GM18858 (cell line): ENCODE measurements around the gene CAMK1G.

ENCODE experiments used
- ATAC-seq: cut with Tn5 transposase; IDR thresholded peaks from one replicate; pipeline ENCODE4 v1.9.1; 2021; ENCODE audit not compliant: unreplicated experiment

Gene CAMK1G

GRCh38 chr1:209564849-209565248, 18.7 kb upstream of the CAMK1G start:
- ATAC-seq: no peak

- ATAC-seq: no peak
Measured at GRCh38 chr1:209565759-209566678, 17.5 kb upstream of the CAMK1G start.

- ATAC-seq: no peak
Measured at GRCh38 chr1:209567698-209568175, 15.8 kb upstream of the CAMK1G start.

DNA sequence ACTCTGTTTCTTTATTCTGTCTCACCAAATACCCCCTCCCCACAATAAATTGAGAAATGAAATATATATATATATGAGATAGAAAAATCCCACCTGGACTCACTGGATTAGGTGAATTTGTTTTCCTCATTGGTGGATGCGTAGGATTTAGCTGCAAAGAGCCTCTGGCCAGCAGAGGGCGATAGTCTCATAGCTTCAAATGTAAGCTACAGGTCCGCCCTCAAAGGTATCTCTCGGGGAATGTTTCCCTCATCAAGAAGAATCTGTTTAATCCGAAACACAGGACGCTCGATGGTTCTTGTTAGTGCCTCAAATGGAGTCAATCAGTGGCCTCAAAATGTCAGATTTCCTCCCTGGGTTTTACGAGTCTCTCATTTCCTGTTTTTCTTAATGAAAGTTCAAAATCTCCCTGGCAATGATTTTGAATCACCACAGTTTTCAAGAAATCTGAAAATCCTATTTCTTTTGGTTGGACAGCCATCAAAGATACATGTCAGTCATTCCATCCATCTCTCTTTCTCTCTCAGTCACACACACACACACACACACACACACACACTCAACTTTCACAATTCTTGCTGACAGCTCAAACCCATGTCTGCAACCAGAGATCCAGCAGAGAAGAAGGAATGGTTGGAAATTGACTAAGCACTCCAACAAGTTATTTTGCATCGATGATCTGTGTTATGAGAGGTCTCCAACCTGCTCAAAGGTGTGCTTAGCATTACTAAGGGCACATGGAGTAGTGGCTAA, 13.9 kb upstream of the CAMK1G start:
- no peak for ATAC-seq

DNA sequence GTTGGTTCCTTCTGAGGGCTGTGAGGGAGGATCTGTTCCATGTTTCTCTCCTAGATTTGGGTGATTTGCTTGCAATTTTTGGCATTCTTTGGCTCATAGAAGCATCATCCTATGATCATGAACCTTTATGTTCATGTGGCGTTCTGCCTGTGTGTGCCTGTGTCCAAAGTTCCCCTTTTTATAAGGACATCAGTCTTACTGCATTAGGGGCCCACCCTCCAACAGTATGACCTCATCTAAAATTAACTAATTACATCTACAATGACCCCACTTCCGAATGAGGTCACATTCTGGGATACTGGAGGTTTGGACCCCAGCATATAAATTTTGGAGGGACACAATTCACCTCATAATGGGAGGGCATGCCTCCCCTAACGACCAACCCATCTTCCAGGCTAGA, 12.8 kb upstream of the CAMK1G start:
- ATAC-seq: no peak

DNA sequence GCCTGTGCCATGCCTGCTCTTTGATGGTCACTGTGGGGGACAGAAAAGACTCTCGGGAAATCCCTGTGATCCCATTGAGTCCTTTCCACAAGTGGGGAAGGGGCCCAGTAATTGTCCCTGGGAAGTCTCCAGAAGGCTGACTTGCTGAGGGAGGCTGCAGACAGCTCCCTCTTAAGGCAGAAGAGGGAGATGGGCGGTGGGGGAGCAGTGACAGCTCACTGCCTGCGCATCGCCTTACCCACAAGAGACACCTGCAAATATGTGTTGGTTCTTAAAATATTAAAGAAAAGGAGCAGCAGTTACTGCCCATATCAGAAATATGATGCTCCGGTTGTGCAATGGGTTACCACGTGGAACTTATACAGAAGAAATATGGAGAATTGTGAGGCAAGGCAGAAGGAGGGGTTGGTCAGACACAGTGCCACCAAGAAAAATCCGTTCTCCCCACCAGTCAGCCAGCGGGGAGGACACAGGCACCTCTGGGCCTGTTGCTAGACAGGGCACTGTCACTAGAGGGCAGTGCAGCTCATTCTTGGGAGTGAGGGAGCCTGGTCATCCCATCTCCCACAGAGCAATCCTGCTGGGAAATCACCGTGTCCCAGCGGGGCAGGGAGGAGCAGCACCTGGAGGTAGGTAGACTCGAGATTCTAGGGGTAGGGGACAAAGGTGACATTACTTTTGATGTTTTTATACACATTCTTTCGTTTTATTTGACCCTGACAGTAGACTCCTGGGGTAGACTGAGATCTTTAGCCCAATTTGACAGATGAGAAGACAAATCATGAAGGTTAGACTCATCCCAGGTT, 6.9 kb upstream of the CAMK1G start:
- peak; percentile 73 for ATAC-seq

DNA sequence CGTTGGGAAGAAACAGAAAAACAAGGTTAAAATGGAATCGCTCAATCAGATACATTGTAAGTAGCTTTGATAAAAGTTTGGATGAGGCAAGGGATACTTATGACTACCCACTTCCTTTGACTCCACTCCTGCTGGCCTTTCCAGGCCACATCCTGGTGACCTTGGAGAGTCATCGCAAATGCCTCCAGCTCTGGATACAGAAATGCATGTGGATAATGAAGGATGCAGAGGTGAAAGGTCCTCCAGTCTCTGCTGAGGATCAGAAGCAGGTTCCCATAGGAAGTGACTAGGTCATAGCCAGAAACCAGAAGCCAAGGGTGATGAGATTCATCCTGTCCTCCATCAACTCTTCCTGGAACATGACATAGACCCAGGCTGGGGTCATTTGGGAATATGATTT, 6.2 kb upstream of the CAMK1G start:
- no peak for ATAC-seq

DNA sequence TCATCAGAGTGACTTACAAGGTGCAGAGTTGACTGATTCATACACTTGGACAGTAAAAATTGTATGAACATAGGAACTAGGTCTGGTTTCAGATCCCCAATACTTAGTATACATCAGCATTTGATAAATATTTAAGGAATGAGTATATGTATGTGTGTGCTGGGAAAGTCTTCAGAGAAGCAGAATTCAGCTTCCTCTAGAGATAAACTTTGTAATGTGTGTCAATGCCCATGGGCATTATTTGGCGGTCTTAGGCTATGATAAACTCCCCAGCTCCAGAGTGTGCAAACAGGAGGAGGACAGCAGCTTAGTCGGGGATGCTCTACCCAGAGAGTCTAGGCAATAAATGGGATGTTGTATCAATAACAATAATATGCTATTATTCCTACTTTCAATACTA, 2.9 kb upstream of the CAMK1G start:
- no peak for ATAC-seq

DNA sequence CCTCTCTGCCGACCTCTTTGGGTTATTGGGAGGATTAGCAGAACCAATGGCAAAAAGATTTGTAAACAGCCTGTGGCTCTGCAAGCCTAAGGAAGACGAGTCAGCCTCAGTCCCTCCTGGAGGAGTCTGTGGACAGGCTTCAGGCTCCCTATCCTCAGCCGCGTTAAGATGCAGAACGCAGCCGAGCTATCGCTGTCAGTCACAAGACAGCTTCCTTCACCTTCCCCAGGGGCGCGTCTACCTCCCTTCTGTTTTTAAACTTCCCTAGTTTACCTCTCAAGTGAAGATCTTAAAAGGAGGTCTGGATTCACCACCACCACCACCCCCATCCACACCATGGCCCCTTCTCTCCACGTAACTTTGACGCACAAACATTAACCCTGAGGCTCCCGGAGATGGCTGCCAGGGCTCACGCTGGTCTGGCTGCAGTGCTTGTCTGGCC, 738 bp downstream of the CAMK1G start:
- no peak for ATAC-seq

- no peak for ATAC-seq
Measured at GRCh38 chr1:209585197-209585596, 1.7 kb downstream of the CAMK1G start.

DNA sequence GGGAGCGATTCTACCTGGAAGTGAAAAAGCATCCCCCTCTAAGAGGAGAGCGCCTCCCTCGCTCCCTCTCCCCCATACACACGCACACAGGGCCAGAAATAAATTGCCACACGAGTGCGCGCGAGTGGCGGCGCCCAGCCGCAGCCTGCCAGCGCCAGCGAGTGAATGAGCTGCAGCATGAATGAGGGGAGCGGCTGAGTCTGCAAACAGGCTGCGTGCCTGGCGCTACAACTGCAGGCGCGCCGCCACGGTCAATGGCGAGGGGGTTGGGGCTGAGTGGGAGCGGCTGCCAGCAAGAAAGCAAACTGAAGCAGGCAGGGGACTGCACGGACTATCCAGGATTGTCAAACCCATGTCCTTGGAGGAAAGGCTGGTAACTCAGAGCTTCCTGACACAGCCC, 2.2 kb downstream of the CAMK1G start:
- ATAC-seq: no peak

- no peak for ATAC-seq
Measured at GRCh38 chr1:209586221-209586740, 2.8 kb downstream of the CAMK1G start.

GRCh38 chr1:209587789-209588188, 4.3 kb downstream of the CAMK1G start:
- no peak for ATAC-seq

- no peak for ATAC-seq
Measured at GRCh38 chr1:209589440-209589839, 5.9 kb downstream of the CAMK1G start.

DNA sequence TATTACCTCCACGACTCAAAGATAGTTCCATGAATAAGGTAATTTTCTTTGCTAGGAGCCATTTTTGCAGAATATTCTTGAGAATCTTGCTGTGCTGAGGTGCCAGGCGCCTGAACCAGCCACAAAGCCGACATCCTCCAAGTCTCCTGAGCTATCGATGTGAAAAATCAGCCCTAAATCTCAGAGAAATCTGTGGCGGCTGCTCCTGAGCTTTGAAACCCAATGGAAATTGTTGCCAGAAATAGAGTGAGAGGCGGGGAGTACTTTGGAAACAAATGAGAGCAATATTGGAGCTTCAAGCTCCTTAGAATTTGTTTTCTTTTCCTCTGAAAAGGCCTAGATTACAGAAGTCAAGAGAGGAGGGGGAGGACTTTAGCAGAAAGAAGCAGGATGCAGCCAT, 6.3 kb downstream of the CAMK1G start:
- no peak for ATAC-seq

- no peak for ATAC-seq
Measured at GRCh38 chr1:209590405-209590804, 6.9 kb downstream of the CAMK1G start.

DNA sequence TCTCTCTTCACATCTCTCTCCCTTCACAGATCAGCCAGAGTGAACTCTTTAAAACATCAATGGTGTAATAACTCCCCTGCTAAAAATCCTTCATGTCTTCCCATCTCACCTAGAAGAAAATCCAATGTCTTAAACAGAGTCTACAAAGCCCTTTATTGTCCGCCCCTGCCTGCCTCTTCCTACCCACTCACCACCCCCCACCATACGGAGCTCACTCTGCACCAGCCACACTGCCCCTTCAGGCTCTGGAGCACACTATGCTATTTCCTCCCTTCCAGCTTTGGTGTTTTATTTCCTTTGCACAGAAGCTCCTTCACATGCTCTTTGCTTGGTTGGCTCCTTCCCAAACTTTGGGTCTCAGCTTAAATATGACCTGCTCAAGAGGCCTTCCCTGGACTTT, 10.2 kb downstream of the CAMK1G start:
- ATAC-seq: no peak

DNA sequence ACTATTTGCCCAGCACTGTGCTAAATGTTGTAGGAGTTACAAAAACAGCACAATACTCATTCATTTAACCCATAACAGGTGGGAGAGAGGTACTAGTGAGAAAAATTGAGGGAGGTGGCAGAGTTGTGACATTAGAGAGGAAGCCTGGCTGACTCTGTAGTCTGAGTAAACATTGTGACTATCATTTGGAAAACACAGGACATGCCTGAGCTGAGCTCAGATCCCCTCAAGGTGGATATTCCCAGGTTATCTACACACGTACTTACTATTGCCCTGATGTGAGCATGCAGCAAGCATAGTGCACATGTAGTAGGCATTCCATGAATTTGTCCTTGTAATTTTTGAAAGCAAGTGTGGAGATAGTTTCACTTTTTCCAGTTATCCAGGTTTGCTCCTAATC, 10.9 kb downstream of the CAMK1G start:
- ATAC-seq: no peak

DNA sequence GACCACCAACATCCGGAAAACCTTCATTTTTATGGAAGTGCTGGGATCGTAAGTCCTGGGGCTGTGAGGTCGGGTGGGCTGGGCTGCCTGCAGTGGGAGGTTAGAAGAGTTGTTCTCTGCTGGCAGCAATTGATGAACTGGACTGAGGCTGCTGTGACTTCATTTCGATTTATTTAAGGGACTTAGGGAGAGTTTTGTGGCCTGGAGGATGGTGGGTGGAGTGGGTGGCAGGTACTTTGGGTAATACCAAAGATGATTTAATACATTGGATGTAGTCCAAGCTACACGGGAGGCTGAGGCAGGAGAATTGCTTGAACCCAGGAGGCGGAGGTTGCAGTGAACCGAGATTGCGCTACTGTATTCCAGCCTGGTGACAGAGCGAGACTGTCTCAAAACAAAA, 11.5 kb downstream of the CAMK1G start:
- ATAC-seq: no peak

DNA sequence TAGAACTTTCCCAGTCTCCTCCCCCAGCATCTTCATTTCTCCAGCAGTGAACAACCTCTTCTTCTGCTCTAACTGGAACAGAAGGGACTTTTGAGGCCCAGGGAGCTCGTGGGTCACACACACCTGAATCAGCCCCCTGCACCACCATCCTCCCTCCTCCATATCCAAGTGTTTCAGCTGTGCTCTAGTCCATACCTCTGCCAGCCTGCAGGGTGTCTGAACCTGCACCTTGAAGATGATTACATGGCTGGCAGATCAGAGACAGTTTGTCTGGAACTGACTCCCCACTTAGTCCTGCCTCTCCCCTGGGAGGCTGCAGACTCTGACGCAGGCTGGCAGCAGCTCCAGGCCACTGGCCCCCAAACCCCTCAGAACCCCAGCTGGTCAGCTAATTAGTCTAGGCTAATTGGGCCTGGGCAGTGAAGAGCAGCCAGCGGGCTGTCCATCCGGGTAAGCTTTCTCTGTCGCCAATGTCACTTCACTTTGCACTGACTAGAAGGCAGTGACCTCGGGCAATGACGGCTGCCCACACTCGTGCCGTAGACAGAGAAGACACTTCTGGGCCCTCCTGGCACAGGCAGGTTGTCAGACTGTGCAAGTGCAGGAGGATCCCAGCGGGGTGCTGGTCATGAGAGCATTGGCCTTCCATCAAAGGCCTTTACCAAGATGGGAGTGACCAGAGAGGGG, 12.2 kb downstream of the CAMK1G start:
- no peak for ATAC-seq
